GM20431 (cell line): Measurements from ENCODE around the gene CANT1.

Experiments used
- in situ Hi-C: fragments of 300-500 bp; cut with MseI, MboI; formaldehyde crosslinking; loops from one replicate; pipeline ENCODE4 v1.15.0; 2020; ENCODE audit warnings: low sequenced_read_pairs; ENCODE audit not compliant: unreplicated experiment

Gene CANT1

GRCh38 chr17:78966910-78967600, 42.5 kb downstream of the CANT1 start:
- in situ Hi-C loops, result loop anchor here (25.0 kb wide), 1 partner anchor 480 kb away; no protein-coding TSS in a partner anchor

GRCh38 chr17:78966123-78966813, 43.3 kb downstream of the CANT1 start:
- in situ Hi-C loops, result loop anchor here (25.0 kb wide), 1 partner anchor 479 kb away; no protein-coding TSS in a partner anchor

DNA sequence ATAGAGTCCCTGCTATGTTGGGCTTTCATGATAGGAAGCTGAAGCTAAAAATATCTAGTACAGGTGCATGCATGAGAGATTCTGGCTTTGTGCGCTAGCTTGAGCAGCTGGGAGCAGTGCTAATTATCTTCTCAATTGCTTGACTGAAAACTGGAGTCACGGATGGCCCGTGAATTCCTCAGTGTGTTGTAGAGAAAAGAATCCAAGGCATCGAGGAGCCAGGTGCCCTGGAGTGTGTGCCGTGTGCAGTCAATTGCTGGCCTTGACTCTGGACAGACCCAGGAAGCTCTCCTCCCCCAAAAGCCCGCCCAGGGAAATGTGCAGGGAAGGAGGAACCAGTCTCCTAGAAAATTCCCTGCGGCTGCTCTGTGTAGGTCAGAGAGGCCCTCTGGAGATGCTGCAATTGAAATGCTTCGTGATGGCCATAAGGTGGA, 44.1 kb downstream of the CANT1 start:
- in situ Hi-C loops, result loop anchor here (25.0 kb wide), 1 partner anchor 478 kb away; no protein-coding TSS in a partner anchor

DNA sequence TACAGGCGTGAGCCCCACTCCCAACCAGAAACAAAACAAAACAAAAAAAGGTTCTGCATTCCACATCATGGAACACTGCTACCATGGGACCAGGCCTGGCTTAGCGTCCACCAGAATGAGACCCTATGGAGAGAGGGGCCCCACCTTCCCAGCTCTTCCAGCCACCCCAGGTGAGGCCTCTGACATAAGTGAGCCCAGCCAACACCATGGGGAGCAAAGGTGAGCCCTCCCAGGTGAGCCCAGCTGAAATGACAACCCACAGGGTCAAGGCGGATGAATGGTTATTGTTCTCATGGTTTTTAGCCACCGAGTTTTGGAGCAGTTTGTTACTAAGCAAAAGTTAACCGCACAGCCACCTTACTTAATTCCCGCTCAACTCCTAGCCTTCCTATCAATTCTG, 46.2 kb downstream of the CANT1 start:
- in situ Hi-C loops, result loop anchor here (25.0 kb wide), 1 partner anchor 476 kb away; no protein-coding TSS in a partner anchor

DNA sequence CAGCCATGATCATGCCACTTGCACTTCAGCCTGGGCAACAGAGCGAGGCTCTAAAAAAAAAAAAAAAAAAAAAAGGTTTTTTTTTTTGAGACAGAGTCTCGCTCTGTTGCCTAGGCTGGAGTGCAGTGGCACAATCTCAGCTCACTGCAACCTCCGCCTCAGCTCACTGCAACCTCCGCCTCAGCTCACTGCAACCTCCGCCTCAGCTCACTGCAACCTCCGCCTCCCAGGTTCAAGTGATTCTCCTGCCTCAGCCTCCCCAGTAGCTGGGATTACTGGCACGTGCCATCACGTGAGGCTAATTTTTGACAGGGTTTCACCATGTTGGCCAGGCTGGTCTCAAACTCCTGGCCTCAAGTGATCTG, 46.6 kb downstream of the CANT1 start:
- in situ Hi-C loops, result loop anchor here (25.0 kb wide), 1 partner anchor 476 kb away; no protein-coding TSS in a partner anchor

GRCh38 chr17:78962345-78962983, 47.1 kb downstream of the CANT1 start:
- in situ Hi-C loops, result loop anchor here (25.0 kb wide), 1 partner anchor 475 kb away; no protein-coding TSS in a partner anchor

DNA sequence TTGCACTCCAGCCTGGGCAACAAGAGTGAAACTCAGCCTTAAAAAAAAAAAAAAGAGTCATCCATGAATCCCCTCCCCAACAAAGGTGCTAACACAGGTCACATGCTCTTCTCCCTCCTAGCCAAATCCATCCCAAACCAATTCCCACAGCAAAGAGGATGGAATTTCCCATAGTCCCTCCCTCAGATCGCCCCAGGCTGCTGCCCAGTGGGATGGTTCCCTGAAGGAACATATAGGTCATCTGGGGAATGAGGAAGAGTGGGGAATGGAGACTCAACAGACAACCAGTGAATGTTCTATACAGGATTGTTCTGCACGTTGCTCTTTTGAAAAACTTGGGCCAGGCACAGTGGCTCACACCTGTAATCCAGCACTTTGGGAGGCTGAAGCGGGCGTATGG, 48.0 kb downstream of the CANT1 start:
- in situ Hi-C loops, result loop anchor here (25.0 kb wide), 1 partner anchor 474 kb away; no protein-coding TSS in a partner anchor

GRCh38 chr17:78960928-78961327, 48.6 kb downstream of the CANT1 start:
- in situ Hi-C loops, result loop anchor here (25.0 kb wide), 1 partner anchor 474 kb away; no protein-coding TSS in a partner anchor

DNA sequence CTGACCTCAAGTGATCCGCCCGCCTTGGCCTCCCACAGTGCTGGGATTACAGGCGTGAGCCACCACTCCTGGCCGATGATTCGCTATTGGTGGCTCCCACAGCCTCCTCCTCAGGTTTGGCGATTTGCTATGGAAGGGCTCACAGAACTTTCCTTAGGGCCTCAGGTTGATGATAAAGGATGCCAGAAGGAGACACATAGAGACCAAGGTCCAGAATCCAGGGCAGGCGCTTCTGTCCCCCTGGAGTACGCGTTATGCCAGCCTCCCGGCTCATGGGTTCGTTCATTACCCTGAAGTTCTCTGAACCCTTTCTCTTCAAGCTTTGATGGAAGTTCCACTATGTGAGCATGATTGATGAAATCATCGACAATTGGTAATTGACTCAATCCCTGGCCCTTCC, 49.8 kb downstream of the CANT1 start:
- in situ Hi-C loops, result loop anchor here (25.0 kb wide), 1 partner anchor 473 kb away; no protein-coding TSS in a partner anchor

GRCh38 chr17:78958641-78959127, 50.9 kb downstream of the CANT1 start:
- in situ Hi-C loops, result loop anchor here (25.0 kb wide), 1 partner anchor 471 kb away; no protein-coding TSS in a partner anchor

GRCh38 chr17:78957128-78957527, 52.4 kb downstream of the CANT1 start:
- in situ Hi-C loops, result loop anchor here (25.0 kb wide), 1 partner anchor 470 kb away; no protein-coding TSS in a partner anchor

GRCh38 chr17:78956254-78956653, 53.3 kb downstream of the CANT1 start:
- in situ Hi-C loops, result loop anchor here (25.0 kb wide), 1 partner anchor 469 kb away; no protein-coding TSS in a partner anchor

DNA sequence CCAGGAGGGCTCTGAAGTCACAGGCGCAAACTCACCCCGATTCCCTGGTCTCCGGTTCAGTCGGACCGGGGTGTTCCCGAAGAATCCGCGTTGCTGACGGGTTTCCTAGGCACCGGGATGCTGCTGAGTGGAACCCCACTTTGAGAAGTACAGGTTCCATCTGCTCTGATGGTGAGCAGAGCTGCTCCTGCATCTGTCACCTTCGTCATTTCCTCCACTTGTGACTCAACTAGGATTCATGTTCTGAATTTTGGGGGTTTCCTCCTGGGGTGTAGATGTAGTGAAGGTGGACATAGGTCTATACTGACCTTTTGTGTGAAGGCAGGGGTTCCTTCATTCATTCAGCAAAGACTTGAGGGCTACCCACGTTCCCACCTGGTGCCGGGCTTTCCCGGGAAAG, 54.9 kb downstream of the CANT1 start:
- in situ Hi-C loops, result loop anchor here (25.0 kb wide), 1 partner anchor 467 kb away; no protein-coding TSS in a partner anchor

- in situ Hi-C loops, result loop anchor here (25.0 kb wide), 1 partner anchor 466 kb away; no protein-coding TSS in a partner anchor
Measured at GRCh38 chr17:78953356-78954350, 55.9 kb downstream of the CANT1 start.

GRCh38 chr17:78952706-78953105, 56.9 kb downstream of the CANT1 start:
- in situ Hi-C loops, result loop anchor here (25.0 kb wide), 1 partner anchor 465 kb away; no protein-coding TSS in a partner anchor

DNA sequence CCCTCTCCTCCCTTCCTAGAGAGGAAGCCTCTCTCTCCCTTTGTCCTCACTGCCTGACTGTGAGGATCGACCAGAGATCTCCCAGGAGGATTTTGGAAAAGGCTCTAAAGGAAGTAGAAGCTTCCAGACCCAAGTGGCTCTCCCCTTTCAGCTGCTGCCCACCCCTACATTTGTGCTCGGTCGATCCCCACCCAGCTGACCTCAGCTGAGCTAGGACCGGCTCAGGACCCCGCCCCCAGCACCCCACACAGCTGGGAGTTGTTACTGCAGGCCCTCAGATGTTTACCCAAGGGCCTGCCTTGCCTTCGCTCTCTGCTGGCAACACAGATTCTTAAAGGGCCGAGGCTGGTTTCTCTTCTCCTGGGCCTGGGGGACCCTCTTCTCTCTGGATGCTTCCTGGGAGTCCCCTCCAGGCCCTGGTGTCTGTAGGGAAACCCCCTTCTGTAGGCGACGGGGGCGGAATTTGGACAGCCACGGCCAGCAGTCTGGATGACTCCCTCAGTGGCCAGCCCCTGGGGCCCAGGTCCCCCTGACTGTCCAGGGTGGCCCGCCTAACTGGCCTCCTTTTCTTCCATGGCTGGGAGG, 57.5 kb downstream of the CANT1 start:
- in situ Hi-C loops, result loop anchor here (25.0 kb wide), 1 partner anchor 465 kb away; no protein-coding TSS in a partner anchor

DNA sequence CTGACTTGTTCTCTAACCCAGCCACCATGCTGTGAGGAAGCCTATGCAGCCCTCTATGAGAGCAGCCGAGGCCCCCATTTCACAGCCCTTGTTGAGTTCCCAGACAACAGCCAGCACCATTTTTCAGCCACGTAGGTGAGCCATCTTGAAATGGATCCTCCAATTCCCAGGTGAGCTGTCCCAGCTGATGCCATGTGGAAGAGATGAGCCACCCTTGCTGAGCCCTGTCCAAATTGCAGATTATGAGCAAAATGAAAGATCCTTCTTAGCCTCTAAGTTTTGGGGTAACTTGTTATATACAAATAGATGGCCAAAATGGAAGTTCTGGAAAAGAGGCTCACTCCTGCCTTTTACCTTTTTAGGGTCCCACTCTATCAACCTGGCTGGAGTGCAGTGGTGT, 58.7 kb downstream of the CANT1 start:
- in situ Hi-C loops, result loop anchor here (25.0 kb wide), 1 partner anchor 464 kb away; no protein-coding TSS in a partner anchor
